Measurements from ENCODE around the gene IPO8.

The IPO8 gene

DNA sequence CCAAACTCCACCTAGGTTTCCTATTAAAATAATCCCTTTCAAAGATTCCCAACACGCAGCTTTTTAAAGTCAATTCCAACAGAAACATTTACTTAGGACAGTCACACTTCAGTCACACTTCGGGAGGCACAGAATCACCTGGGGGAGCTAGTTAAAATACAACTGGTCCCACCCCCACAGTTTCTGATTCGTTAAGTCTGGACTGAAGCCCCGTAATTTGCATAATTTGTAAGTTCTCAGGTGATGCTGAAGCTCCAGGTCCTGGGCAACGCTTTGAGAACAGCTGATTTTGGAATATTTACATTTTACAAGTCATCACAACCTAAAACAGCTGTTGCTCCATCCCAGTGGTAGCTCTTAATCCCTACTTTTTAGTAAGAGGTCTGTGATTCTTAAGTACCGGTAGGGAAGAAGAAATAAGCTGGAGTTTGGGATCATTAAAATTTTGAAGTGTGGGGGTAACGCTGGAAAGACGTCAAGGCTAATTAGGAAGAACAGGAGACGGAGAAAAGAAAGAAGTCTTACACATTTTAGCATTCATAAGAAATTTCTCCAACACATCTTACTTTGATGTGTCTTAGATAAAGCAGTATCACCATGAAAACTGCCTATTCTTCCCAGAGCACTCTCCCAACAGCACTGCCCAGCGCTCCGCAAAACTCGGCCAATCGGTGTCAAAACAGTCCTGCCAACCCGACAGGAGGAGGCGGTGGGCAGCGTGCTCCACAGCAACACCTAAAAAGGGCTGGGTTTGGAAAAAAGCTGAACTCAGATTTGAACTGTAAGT is 1.1 kb downstream of the IPO8 start:
- intact Hi-C loops (cut with DNase I), result loop anchor here (2.0 kb wide), 1 partner anchor 60 kb away; the partner anchor contains the start of gene CAPRIN2

DNA sequence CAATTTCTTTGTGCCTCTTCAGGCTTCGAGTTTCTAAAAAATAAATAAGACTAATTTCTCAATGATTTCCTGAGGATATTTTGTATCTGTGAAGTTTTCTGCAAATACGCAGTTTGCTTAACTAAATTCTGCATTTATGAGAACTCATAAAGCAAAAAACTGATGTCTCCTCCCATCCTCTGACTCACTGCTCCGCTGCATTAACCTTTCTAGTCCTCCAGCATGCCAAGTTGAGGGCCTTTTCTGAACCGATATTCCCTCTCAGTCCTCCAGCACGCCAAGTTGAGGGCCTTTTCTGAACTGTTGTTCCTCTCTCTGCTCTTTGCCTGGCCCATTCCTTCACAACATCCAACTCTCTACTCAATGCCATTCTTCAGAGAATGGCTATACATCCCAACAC is 3.2 kb downstream of the IPO8 start:
- intact Hi-C loops (cut with DNase I), result no loop called here

More for the DNA sequence above, 1.1 kb downstream of the IPO8 start:
- DNase-seq, result peak in 38 of 42 donors; percentile 5 to 61 (median 34)

DNA sequence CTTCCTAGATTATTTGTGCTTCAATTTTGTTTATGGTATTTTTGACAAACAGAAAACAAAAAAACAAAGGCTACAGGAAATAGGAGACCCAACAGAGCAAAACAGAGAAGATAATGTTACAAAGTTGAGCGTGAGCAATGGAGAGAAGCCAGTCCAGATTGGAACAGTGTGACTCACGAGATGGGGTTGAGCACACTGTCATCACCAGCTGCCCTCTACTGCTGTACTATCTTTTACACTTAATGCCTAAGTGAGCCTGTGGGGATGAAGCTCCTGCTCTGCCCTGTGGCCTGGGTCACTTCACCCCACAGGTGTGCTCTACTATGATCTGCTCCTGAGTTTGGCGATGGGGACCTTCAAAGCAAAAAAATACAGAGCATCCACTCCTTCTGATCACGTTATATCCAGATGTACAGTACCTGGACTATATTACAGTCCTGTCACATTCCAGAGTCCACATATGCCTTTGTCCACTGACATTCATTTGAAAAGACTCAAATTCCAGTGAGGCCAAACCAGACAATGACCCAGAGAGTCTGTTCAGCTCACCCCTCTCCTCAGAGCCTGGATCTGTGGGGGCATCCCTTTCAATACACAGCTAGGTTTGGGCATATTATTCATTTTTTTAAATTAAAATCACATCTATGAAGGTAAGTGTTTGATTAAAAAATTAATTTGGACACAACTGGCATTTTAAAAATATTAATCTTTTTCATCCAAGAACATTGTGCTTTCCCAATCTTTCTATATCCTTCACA is 4.4 kb downstream of the IPO8 start:
- DNase-seq, result no peak
- intact Hi-C loops (cut with DNase I), result no loop called here

More for the DNA sequence above, 3.2 kb downstream of the IPO8 start:
- peak in 1 of 42 donors; percentile 18 for DNase-seq

DNA sequence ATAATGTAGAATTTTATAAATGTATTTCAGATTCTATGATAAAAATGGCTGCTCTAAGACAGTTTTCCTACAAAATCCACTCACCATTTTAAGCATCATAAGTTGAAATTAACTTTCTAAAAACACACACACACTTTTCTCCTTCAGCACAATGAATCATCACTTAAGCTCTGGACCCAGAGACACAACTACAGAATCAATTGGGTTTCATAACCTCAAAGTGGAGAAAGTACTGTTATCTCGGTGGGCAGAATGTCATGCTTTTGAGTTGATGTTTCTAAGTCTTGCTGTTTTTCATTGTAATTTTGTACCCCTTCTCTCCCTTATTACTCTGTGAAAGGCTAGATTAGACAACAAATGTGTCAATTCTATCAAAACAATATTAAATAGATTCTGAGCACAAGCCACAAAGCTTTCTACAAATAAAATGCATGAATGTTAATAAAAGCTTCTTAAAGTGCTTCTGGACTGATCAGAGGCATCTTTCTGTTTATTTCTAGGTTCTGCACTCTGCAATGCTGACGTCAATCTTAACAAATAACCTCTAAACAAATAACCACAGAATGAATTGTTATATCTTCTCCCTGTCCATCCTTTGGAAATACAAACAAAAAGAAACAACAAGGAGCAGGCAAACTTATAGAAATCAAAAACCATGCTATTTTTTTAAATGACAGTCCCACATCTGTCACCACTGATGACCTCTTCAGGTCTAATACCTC is 8.2 kb downstream of the IPO8 start:
- intact Hi-C loops (cut with DNase I), result no loop called here
- no peak for DNase-seq

DNA sequence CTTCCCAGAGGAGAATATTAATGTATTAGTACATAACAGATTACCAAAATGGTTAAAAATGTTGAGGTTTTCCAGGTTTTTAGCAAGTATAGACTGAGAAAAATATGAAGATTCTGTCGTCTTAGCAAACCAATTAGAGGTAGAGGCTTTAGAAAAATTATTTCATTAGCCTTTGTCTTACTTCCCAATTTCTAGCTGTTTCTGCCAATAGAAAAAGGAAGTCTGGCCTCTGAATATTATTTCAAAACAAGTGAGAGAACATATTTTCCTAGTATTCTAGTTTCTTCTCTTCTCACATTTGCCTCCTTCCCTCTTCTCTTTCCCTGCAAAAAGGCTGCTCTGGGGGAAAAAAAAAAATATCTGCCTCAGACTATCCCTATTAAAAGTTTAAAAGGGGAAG is 16.4 kb downstream of the IPO8 start:
- no peak for DNase-seq
- intact Hi-C loops (cut with DNase I), result no loop called here

DNA sequence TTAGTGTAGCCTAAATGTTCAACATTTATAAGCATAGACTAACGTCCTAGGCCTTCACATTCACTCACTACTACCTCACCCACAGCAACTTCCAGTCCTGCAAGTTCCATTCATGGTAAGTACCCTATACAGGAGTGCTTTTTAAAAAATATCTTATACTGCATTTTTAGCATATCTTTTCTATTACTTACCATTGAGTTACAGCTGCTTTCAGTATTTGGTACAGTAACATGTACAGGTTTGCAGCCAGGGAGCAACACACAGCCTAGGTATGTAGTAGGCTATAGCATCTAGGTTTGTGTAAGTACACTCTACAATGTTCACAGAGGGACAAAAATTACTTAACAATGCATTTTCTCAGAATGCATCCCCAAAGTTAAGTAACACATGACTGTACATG is 17.4 kb downstream of the IPO8 start:
- DNase-seq, result no peak
- intact Hi-C loops (cut with DNase I), result no loop called here

DNA sequence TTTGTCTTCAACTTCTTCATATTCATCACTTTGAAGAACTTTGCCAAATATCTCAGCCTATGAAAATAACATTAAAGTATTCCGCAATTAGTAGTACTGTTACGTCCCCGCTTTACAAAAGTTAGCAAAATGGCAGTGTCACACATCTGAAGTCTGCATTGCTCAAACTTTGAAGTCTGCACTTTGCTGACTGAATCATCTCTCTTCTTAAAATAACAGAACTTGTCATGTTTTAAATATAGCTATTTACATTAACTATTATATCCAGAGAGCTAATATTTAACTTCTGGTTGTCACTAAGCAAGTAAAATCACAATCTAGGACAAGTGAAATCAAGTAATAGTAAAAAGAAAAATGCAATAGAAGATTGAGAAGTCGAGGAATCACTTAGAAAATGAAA is 34.5 kb downstream of the IPO8 start:
- intact Hi-C loops (cut with DNase I), result no loop called here
- no peak for DNase-seq

DNA sequence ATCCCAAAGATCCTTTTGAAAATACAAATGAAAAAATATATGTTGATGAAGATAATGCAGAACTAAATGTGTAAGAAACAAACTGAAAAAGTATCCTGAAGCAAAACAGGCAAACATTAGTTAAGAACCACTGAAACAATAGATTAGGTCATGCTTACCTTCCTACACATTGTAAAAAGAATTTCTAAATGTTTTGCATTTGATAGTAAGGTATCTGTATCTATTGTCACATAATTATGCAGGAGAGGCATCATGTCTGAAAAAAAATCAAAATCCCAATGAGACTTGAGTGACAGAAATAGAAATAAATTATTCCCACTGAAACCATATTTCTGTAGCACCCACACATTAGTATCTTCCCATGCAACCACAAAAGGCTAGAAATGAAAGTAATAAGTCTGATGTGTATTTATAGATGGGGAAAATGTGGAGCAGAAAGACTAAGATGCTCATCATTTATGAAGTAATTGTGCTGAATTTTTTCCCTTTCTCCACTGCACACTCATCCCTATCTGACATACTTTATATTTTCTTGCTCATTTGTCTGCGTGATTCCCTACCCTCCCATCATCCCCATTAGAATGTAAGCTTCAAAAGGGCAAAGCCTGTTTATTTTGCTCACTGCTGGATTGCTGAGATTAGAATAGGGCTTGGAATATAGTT is 43.5 kb downstream of the IPO8 start:
- intact Hi-C loops (cut with DNase I), result no loop called here
- DNase-seq, result no peak

DNA sequence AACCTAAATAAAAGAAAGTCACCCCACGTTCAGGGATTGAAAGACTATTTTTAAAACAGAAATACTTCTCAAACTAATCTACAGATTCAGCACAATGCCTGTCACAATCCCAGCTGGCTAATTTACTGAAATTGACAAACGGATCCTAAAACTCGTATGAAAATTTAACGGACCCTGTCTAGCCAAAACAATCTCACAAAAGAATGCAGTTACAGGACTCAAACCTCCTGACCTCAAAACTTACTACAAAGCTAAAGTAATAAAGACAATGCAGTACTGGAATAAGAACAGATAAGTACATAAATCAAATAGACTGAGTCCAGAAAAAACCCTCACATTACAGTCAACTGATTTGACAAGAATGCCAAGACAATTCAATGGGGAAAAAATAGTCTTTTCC is 48.8 kb downstream of the IPO8 start:
- no peak for DNase-seq
- intact Hi-C loops (cut with DNase I), result no loop called here

DNA sequence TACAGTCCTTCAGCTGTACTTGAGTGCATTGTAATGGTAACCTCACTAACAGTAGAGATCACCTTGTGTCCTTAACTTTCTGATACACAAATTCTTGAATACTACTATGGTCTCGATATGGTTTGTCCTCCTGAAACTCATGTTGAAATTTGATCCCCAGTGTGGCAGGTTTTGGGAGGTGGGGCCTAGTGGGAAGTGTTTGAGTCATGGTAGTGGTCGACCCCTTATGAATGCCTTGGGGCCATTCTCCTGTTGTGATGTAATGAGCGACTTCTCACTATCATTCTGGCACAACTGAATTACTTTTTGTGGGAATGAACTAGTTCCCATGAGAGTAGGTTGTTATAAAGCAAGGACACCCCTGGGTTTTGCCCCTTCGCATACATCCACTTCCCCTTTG is 52.3 kb downstream of the IPO8 start:
- DNase-seq, result no peak
- intact Hi-C loops (cut with DNase I), result no loop called here

DNA sequence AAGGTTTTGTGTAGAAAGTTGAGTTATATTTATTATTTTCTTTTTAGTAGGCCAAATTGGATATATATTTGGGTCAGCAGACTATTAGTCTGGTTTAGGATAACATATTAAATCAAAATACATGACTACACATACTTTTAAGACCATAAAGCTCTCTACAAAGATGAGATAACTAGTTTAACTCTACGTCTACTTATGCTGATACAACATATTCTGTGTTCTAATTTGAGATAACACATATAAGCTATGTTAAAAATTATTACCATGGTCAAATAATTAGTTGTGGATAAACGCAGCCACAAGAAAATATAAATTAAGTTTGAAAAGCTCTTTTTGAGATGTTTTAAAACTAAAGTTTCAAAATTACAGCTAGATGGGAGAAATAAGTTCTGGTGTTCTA is 55.3 kb downstream of the IPO8 start:
- intact Hi-C loops (cut with DNase I), result no loop called here
- DNase-seq, result no peak

DNA sequence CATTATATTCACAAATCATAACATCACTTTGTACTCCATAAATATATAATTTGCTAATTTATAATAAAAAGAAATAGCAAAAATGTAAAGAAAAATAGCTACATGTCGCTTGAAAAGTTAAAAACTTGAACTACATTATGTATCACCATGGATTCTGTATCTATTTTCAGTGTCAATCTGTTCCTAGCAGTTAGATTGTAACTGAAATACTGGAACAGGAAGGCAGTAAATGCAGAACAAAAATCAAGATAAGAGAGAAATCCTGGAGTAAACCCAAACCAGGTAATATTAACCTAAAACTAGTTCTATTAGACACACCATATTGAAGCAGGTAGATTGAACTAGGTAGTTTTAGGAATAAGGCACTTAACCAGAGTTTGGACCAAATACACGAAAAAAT is 60.3 kb downstream of the IPO8 start:
- DNase-seq, result no peak
- intact Hi-C loops (cut with DNase I), result no loop called here

DNA sequence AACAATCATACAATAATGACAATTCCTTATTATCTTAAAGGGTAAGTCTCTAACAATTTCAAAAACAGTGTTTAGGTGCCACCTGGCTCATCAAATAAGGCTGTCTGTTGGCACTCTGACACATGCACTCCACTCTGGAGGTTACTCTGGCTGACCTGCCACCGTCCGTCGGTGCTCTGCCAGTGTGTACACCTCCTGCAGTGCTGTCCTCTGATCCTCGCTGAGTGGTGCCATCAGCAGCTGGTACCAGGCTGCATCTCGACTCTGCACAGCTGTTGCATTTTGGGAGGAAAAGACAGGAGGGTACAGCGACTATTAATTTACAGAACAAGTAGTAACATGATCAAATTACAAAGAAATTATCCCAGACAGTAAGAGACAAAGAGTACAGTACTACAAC is 63.9 kb downstream of the IPO8 start:
- intact Hi-C loops (cut with DNase I), result no loop called here
- no peak for DNase-seq

DNA sequence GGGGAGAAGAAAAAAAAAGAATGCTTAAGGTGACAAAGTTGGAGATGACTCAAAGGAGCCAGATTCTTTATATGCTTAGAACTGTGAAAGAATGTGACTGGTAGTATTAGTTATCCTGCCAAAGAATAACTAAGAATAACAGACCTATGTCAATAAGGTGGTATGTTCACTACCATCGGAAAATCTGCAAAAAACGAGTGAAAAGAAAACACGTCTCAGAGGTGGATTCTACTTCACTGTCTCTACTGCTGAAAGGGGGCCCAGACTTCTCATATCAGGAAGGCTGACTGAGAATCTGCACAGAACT is 64.7 kb downstream of the IPO8 start:
- intact Hi-C loops (cut with DNase I), result no loop called here
- no peak for DNase-seq

DNA sequence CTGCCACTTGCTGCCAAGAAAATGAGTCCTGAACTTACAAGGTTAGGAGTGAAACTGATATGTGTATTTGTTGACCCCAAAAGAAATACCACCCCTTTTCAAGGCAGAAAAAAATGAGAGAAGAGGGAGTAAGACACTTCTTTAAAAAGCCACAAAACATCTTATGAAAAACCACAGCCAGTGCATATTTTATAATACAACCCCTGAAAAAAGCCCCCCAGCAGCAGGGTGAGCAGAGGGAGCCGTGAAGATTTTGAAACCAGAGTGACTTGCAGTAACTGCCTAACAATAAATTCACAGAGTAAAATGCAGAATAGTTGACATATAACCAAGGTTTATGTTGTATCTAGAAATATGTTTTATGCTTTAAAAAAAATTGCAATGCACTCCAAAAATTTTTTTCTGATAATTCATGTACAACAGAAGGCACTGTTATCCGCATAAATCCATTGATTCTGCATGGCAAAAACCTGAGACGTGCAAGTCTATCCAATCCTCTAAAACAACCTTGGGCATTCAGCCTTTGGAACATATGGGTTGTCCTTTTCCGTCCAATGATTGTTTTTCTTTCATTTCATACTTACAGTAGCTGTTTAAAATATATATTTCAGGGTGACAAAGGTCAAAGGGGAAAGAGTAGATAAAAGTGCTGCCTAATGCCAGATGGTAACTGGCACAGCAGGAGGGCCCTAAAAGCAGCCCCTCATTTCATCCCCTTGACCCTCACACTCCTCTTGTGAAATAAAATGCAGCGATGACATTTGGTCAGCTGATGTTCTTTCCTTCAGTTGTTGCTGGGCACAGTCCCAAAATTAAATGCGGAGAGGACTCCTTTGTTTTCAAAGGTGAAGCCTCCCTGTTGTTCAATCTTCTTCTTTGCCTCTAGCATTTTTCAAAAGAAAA is 65.3 kb downstream of the IPO8 start:
- intact Hi-C loops (cut with DNase I), result no loop called here
- no peak for DNase-seq

DNA sequence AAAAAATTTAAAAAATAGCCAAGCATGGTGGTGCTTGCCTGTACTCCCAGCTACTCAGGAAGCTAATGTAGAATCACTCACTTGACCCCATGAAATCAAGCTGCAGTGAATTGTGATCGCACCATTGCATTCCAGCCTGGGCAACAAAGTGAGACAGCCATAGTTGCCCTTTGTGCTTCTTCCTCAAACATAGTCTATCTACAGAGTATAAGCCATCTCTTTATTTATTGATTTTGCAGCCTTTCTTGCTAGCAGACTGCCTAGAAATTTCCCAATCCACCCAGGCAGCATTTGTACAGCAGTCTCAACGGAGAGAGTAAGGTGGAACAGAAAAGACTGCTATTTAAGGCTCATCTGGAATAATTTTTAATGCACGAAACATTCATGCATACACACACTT is 68.8 kb downstream of the IPO8 start:
- intact Hi-C loops (cut with DNase I), result no loop called here
- DNase-seq, result no peak

DNA sequence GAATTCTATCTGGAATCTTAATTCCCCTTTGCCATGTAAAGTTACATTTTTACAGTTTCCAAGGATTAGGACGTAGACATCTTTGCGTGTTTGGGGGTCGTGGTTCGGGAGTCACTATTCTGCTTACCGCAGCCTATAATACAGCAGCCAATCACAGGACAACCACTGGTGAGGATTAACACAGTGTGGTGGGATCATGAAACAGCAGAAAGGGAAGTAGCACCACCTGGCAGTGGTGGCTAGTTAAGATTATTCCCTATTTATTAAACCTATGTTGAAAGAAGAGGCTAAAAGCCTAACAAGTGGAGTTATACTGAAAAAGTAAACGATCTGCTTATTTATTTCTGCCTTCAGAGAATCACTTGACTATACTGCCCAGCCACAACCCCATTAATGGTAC is 71.7 kb downstream of the IPO8 start:
- intact Hi-C loops (cut with DNase I), result no loop called here
- no peak for DNase-seq

DNA sequence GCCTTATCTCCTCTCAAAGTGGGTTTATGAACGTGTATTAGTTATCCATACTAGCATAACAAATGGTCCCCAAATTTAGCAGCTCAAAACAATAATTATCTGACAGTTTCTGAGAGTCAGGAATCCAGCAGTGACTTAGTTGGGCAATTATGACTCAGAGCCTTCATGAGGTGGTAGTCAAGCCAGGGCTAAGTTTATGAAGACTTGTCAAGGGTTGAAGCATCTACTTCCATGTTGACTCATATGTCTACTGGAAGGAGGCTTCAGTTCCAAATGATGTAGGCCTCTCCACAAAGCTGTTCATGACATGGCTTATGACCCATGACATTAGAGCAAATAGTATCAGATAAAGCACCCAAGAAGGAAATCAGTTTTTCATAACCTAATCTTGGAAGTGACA is 73.2 kb downstream of the IPO8 start:
- no peak for DNase-seq
- intact Hi-C loops (cut with DNase I), result no loop called here
